Tibial nerve (tissue), 3 donors: ENCODE results near the gene C11orf87.

Experiments
- CTCF ChIP-seq, 5 experiments: fragments of 200-600 bp in 3 of 5; fragments of 450-650 bp in 2 of 5; sonication (generic) in 3 of 5; IDR thresholded peaks; one replicate each; pipeline ENCODE4 v1.5.1; 2016 to 2019; ENCODE audit warnings: antibody characterized with exemption in 5 of 5, mild to moderate bottlenecking in 3 of 5, moderate library complexity in 2 of 5
- POLR2A ChIP-seq, 2 donors: fragments of 450-650 bp; IDR thresholded peaks; one replicate each; pipeline ENCODE4 v1.6.1; 2017; ENCODE audit warnings: antibody characterized with exemption in 2 of 2, mild to moderate bottlenecking in 2 of 2, moderate library complexity in 2 of 2

GRCh38 chr11:109435121-109435742 lies 13.2 kb downstream of the C11orf87 start:
- TF ChIP-seq CTCF (IDR thresholded peaks at IDR 0.05) (no peak), POLR2A (IDR thresholded peaks at IDR 0.05) (no peak)
